Activated gamma-delta T cell treated with anti-CD3 and anti-CD28 coated beads, Interleukin-2, amount 50 U/mL, for 16 hours (primary cell): Measurements from ENCODE around the gene C9orf72.
"Not testable (repeated sequence)": the region's sequence is repeated elsewhere in the genome, so short reads cannot be mapped to it uniquely, and the experiment has no call there.

Experiments used
- DNase-seq: peaks from one replicate; pipeline ENCODE4 v3.0.0-alpha.2; 2020; ENCODE audit warnings: low read depth

C9orf72 gene

GRCh38 chr9:27511771-27512170, 61.5 kb downstream of the C9orf72 start:
- DNase-seq = no peak

DNA sequence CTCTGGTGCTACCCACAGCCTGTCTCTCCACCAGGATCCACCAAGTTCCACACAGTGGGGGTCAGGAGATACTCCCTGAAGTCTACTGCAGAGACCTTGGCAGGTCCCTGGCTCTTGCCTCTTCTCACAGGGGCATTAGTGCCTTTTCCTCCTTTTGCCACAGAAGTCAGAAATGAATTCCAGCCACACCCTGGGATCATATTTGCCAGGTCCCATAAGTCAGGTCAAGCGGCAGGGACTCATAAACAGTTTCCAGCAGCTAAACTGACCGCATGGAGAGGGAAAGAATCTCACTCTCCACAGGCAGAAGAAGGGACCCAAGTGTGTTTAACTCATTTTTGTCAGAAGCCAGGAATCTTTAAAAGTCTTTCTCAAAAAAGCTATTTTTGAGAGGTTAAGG, 62.5 kb downstream of the C9orf72 start:
- DNase-seq = no peak

DNA sequence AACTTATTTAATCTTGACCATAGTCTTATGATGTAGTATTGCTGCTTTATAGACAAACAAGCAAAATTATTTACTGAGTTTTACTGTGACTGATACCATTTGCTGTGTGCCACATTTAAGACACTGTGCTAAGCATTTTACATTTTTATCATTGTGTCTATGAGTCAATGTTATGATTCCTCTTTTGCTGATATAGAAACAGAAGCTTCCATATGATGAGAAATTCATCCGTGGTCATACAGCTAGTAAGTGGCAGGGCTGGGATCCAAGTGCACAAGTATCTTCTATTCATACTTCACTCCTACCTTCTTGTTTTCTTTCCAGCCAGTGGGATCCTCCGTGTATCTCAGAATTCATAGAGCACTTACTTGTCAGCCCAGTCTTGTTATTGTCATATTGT, 66.3 kb downstream of the C9orf72 start:
- DNase-seq = no peak

- DNase-seq = no peak
These were observed 67.5 kb downstream of the C9orf72 start for GRCh38 chr9:27505744-27506161.

DNA sequence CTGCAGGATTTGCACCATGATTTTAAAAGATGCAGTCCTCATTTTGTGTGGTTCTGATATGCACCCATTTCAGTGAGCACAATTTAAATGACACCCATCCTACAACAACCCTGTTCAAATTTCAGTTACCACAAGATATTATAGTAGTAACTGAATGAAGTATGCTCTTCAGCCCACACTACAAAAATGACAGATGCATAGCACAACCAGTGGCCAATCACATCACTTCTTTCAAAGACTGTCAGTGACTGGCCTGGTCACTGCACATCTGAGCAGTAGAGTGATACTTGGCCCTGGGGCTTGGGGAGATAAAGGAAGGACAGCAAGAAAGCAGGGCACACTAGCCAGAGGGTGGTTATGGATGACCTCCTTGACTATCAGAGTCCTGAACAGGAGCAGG, 69.0 kb downstream of the C9orf72 start:
- no peak for DNase-seq

- no peak for DNase-seq
These were observed 69.7 kb downstream of the C9orf72 start for GRCh38 chr9:27503623-27504022.

- DNase-seq = not testable (repeated sequence)
These were observed 72.4 kb downstream of the C9orf72 start for GRCh38 chr9:27500902-27501301.

- DNase-seq = no peak
These were observed 73.8 kb downstream of the C9orf72 start for GRCh38 chr9:27499451-27499850.

- no peak for DNase-seq
These were observed 75.3 kb downstream of the C9orf72 start for GRCh38 chr9:27497883-27498417.
